SK-N-MC (cell line): Measurements from ENCODE around the gene LRMDA.

Source experiments
- EZH2 ChIP-seq: fragments of 200-600 bp; sonication (generic); IDR thresholded peaks from one replicate; pipeline ENCODE4 v1.6.1; 2017; ENCODE audit warnings: antibody characterized with exemption
- FOXP2 ChIP-seq: optimal IDR thresholded peaks from 2 replicates; pipeline ENCODE3; 2011; ENCODE audit warnings: mild to moderate bottlenecking, moderate library complexity; ENCODE audit not compliant: insufficient read depth; ENCODE audit errors: extremely low read length, control extremely low read depth
- POLR2AphosphoS5 ChIP-seq: IDR thresholded peaks from 2 replicates; pipeline ENCODE4 v1.6.1; 2012; ENCODE audit warnings: mild to moderate bottlenecking, low read depth, low read length, borderline replicate concordance

- TF ChIP-seq EZH2 (no peak), POLR2AphosphoS5 (no peak), FOXP2 (no peak)
Observed at GRCh38 chr10:76522547-76522946, 1091.1 kb downstream of the LRMDA start.
